ENCODE measurements around the gene MYOM1.

MYOM1 gene

DNA sequence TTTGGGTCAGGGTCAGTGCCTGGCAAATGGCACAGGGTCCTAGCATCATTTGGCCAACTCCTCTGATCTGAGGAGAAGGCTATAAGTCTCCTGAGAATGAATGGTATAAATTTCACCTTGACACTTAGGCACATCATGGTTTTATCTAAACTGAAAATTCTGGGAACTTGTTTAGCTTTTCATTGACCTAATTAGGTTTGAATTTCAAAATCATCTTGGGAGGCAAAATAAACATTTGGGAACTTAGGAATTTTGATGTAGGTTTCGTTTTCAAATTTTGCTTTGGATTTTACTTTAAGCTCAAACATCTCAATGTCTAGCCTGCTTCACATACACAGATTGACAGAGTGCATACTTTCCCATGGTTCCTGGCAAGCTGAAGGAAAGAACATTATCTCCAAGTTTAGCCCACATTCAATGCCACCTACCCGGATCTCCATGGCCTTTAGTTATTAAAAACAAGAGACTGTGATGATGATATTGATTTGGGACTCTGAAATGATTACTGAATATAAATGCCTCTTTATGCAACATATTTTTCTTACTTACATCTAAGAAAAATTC is 44.5 kb downstream of the MYOM1 start:
- no peak for DNase-seq (ENCODE audit: low read depth)
- TF ChIP-seq, protein P1, sequence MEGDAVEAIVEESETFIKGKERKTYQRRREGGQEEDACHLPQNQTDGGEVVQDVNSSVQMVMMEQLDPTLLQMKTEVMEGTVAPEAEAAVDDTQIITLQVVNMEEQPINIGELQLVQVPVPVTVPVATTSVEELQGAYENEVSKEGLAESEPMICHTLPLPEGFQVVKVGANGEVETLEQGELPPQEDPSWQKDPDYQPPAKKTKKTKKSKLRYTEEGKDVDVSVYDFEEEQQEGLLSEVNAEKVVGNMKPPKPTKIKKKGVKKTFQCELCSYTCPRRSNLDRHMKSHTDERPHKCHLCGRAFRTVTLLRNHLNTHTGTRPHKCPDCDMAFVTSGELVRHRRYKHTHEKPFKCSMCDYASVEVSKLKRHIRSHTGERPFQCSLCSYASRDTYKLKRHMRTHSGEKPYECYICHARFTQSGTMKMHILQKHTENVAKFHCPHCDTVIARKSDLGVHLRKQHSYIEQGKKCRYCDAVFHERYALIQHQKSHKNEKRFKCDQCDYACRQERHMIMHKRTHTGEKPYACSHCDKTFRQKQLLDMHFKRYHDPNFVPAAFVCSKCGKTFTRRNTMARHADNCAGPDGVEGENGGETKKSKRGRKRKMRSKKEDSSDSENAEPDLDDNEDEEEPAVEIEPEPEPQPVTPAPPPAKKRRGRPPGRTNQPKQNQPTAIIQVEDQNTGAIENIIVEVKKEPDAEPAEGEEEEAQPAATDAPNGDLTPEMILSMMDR (conservative IDR thresholded peaks at IDR 0.05; ENCODE audit: low read depth, low read length): no peak
- no peak overlapping the region for H3K4me3 ChIP-seq (ENCODE audit: low read length)

DNA sequence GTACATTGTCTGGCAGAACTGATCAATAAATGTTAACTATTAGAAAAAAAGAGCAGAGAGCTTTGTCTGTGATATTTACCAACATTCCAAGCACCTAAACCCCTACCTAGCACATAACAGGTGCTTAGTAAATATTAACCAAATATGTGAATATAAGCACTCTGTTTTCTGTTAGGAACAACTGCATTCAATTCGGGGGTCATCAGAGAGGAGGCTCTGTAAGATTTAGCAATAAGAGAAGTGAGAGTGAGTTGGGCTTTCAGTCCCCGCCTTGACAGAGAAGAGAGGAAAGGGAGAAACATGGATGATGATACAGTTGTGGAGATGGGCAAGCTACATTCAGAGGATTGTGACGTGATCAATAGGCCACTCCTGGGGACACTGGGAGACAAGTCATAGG is 47.7 kb downstream of the MYOM1 start:
- no peak for DNase-seq (ENCODE audit: low read depth)
- TF ChIP-seq, protein P1 (conservative IDR thresholded peaks at IDR 0.05; ENCODE audit: low read depth, low read length): no peak
- H3K4me3 ChIP-seq (ENCODE audit: low read length): no peak overlapping the region

DNA sequence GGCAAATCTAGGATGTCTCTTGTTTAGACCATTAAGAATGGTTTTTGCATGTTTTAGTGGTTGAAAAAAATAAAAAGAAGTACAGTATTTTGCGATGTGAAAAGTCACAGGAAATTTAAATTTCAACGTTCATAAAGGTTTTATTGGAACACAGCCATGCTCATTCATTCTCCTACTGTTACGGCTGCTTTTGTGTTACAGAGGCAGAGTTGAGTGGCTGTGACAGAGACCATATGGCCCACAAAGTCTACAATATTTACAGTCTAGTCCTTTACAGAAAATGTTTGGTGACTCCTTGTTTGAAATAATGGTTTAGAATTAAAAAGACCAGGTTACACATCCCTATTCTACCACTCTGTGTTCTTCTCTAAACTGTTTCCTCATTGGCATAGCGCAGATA is 48.1 kb downstream of the MYOM1 start:
- TF ChIP-seq, protein P1 (conservative IDR thresholded peaks at IDR 0.05; ENCODE audit: low read depth, low read length): no peak

DNA sequence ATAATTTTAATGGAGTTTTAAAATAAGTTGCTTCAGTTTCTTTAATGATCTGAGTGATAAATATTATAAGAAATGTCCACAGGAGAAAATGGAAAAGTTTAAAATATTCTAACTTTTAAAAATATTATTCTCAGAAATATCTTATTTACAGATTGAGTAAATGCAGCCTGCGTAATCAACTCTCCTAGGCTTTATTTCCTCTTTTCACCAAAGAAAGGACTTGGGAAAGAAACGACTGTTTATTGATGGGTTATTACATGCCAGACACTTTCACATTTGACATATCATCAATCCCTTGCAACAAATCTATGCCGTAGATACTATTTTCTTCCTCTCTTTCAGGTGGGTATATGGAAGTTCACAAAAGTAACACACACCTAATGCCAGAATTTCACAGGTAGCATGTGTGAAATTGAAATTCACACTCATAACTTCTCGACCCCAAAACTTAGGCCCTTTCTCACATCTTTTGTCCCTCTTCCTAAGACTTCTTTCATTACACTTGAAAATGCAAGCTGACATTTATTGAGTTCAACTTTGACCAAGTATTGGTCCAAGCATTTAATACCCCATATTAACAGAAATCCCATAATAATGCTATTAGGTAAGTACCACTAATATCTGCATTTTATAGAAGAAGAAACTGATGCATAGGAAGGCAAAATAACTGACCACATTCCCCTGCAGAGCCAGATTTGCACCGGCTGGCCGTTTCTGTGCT is 49.2 kb downstream of the MYOM1 start:
- no peak overlapping the region for H3K4me3 ChIP-seq (ENCODE audit: low read length)
- TF ChIP-seq, protein P1 (conservative IDR thresholded peaks at IDR 0.05; ENCODE audit: low read depth, low read length): no peak
- no peak for DNase-seq (ENCODE audit: low read depth)

More for the DNA sequence above, 48.1 kb downstream of the MYOM1 start:
- no peak overlapping the region for H3K4me3 ChIP-seq (ENCODE audit: low read length)
- no peak for DNase-seq (ENCODE audit: low read depth)

DNA sequence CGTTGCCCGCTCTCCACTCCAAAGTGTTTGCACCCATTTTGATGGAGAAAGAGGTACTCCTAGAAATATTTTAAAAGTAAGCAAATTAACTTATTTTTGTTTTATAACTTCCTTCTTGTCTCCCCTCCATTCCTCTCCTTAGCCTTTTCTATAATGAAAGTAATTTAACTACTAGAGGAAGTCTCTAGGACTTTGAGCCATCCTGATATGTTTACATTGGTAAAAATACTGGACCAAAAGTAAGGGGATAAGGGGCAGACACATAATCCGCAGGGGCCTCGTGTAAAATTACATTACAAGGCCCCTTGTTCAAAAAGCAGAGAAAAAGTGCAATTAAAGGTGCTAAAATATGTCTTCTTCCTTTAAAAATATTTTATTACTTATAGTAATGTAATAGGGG is 55.4 kb downstream of the MYOM1 start:
- H3K4me3 ChIP-seq (ENCODE audit: low read length): no peak overlapping the region
- TF ChIP-seq, protein P1 (conservative IDR thresholded peaks at IDR 0.05; ENCODE audit: low read depth, low read length): no peak
- no peak for DNase-seq (ENCODE audit: low read depth)

DNA sequence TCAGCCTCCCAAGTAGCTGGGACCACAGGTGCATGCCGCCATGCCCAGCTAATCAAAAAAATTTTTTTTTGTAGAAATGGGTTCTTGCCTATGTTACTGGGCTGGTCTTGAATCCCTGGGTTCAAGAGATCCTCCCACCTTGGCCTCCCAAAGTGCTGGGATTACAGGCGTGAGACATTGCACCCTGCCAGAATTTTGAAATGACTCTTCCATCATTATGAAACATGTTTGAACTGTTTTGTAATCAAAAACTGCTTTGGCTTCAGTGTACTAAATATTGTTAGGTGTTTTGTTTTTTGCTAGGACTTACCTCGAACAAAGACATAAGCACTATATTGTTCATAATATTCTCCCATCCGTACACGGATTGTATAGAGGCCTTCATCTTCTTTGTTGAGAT is 55.8 kb downstream of the MYOM1 start:
- DNase-seq (ENCODE audit: low read depth): no peak
- TF ChIP-seq, protein P1 (conservative IDR thresholded peaks at IDR 0.05; ENCODE audit: low read depth, low read length): no peak
- no peak overlapping the region for H3K4me3 ChIP-seq (ENCODE audit: low read length)

DNA sequence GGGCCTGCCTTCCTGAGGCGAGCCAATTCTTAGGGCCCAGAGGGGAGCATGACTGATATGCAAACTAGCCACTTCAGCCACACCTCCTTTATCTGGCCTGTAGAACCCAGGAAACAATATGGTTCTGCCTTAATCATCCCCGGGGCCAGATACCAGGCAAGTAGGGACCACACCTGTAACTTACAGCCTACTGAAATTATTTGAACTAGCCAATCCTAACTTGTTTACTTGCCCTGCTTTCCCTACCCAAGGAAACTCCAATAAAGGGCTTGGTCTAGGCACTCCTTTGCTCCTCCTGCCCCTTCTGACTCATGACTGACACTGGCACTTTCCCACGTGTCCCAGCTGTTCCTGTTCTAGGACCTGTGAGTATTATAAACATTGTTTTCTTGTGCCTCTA is 57.6 kb downstream of the MYOM1 start:
- TF ChIP-seq, protein P1 (conservative IDR thresholded peaks at IDR 0.05; ENCODE audit: low read depth, low read length): no peak
- H3K4me3 ChIP-seq (ENCODE audit: low read length): no peak overlapping the region
- DNase-seq (ENCODE audit: low read depth): no peak

All from retinal pigment epithelial cell (primary cell).